H1 (cell line): Measurements from ENCODE around the gene ODF2L.

Experiments
- ASH2L ChIP-seq: fragments of 200-600, 300-600 bp; sonication (generic); IDR thresholded peaks from one replicate; pipeline ENCODE4 v1.7.1; 2017; ENCODE audit warnings: low read length
- CEBPB ChIP-seq: IDR thresholded peaks from 2 replicates; pipeline ENCODE4 v1.6.1; 2012; ENCODE audit warnings: low read depth, low read length
- CREB1 ChIP-seq: IDR thresholded peaks from 2 replicates; pipeline ENCODE4 v1.6.1; 2012; ENCODE audit warnings: inconsistent platforms
- CTCF ChIP-seq, 3 experiments: IDR thresholded peaks; 1 replicate in 2 of 3; 2 replicates in 1 of 3; pipeline versions ENCODE4 v1.5.1 to v1.6.1; 2011; ENCODE audit warnings: low read length in 3 of 3, mild to moderate bottlenecking in 3 of 3, inconsistent platforms in 2 of 3, low read depth in 1 of 3, moderate library complexity in 1 of 3; ENCODE audit not compliant: insufficient read depth in 1 of 3; ENCODE audit errors: control extremely low read depth in 1 of 3
- EGR1 ChIP-seq: IDR thresholded peaks from 2 replicates; pipeline ENCODE4 v1.6.1; 2011; ENCODE audit warnings: low read depth, low read length, borderline replicate concordance
- EZH2 ChIP-seq: fragments of 200-600 bp; sonication (generic); IDR thresholded peaks from 2 replicates; pipeline ENCODE4 v1.7.1; 2012; ENCODE audit warnings: low read depth, mild to moderate bottlenecking, moderate library complexity, low read length, inconsistent platforms; ENCODE audit not compliant: severe bottlenecking
- KDM5A ChIP-seq: fragments of 200-600 bp; IDR thresholded peaks from 2 replicates; pipeline ENCODE4 v1.7.1; 2012; ENCODE audit warnings: mild to moderate bottlenecking, low read length, inconsistent platforms, mixed read lengths
- MAX ChIP-seq: IDR thresholded peaks from 2 replicates; pipeline ENCODE4 v1.6.1; 2012; ENCODE audit warnings: inconsistent platforms
- POLR2A ChIP-seq, 2 experiments: IDR thresholded peaks; 1 replicate in 1 of 2; 2 replicates in 1 of 2; pipeline ENCODE4 v1.6.1; 2011; ENCODE audit warnings: low read depth in 2 of 2, low read length in 2 of 2, mild to moderate bottlenecking in 2 of 2; ENCODE audit errors: control extremely low read depth in 1 of 2
- RFX5 ChIP-seq: IDR thresholded peaks from 2 replicates; pipeline ENCODE4 v1.6.1; 2011; ENCODE audit warnings: low read depth, low read length, improper control_type of control experiment, borderline replicate concordance
- SP1 ChIP-seq: IDR thresholded peaks from 2 replicates; pipeline ENCODE4 v1.6.1; 2011; ENCODE audit warnings: low read depth, low read length

- TF ChIP-seq CTCF (IDR thresholded peaks at IDR 0.05; ENCODE audit: control extremely low read depth in 1 of 3, insufficient read depth in 1 of 3, low read depth in 1 of 3, low read length in 3 of 3) (no peak), CREB1 (no peak), RFX5 (no peak), SP1 (no peak), EGR1 (no peak), POLR2A (IDR thresholded peaks at IDR 0.05; ENCODE audit: control extremely low read depth in 1 of 2, low read depth in 2 of 2, low read length in 2 of 2) (no peak), CEBPB (no peak), EZH2 (no peak), KDM5A (no peak), ASH2L (no peak), MAX (no peak)
These were observed 56.9 kb downstream of the ODF2L start for GRCh38 chr1:86339014-86339812.
